PC-9 (cell line): ENCODE results near the gene SLFNL1. TPM values are rescaled to one million over a fixed set of nuclear protein-coding genes. Genes with fewer than 3 reads are reported as not detected.

Source experiments
- BruUV-seq: library from RNA; stranded (reverse); fragments of 400-500 nt; replicated peaks from 2 replicates; lab custom pipeline; 2021; lab: Mats Ljungman, UMichigan
- CTCF ChIA-PET: fragments of 300-600 bp; sonication (Branson Sonifier 250); formaldehyde crosslinking; loops from one replicate; lab custom pipeline; 2022; ENCODE audit warnings: antibody characterized with exemption; lab: Charles Lee
- POLR2A ChIA-PET: fragments of 300-600 bp; sonication (Branson Sonifier 250); formaldehyde crosslinking; loops from one replicate; lab custom pipeline; 2022; ENCODE audit warnings: antibody characterized with exemption; ENCODE audit not compliant: unreplicated experiment; lab: Charles Lee
- DNase-seq, 2 experiments: peaks; one replicate each; pipeline versions ENCODE4 v3.0.0 to v3.0.0-alpha.2; 2015 to 2022; ENCODE audit warnings: mixed read lengths in 1 of 2
- H2AFZ ChIP-seq: fragments of 200-600 bp; sonication (generic); 2 replicates; pipeline ENCODE4 v1.8.1; 2017; ENCODE audit warnings: antibody characterized with exemption
- H3F3A ChIP-seq: fragments of 200-600 bp; sonication (generic); 2 replicates; pipeline ENCODE4 v1.8.1; 2017; ENCODE audit warnings: antibody characterized with exemption, mild to moderate bottlenecking, low read depth; ENCODE audit not compliant: insufficient read depth
- H3K27ac ChIP-seq: fragments of 200-600 bp; sonication (generic); 2 replicates; pipeline ENCODE4 v1.6.1; 2016; ENCODE audit warnings: mixed run types
- H3K27me3 ChIP-seq: fragments of 200-600 bp; sonication (generic); 2 replicates; pipeline ENCODE4 v1.6.1; 2016; ENCODE audit warnings: low read depth, mixed run types; ENCODE audit not compliant: insufficient read depth
- H3K36me3 ChIP-seq: fragments of 200-600 bp; sonication (generic); 2 replicates; pipeline ENCODE4 v1.6.1; 2016; ENCODE audit warnings: low read depth, mixed run types
- H3K4me1 ChIP-seq: fragments of 200-600 bp; sonication (generic); replicated peaks from 2 replicates; pipeline ENCODE4 v1.6.1; 2016; ENCODE audit warnings: mixed run types; ENCODE audit not compliant: insufficient read depth
- H3K4me2 ChIP-seq: fragments of 200-600 bp; sonication (generic); 2 replicates; pipeline ENCODE4 v1.6.1; 2017; ENCODE audit warnings: mixed run types
- H3K4me3 ChIP-seq: fragments of 200-600 bp; sonication (generic); 2 replicates; pipeline ENCODE4 v1.6.1; 2016; ENCODE audit warnings: mixed run types
- H3K79me2 ChIP-seq: fragments of 200-600 bp; sonication (generic); 2 replicates; pipeline ENCODE4 v1.6.1; 2017; ENCODE audit warnings: low read depth, mixed run types
- H3K9me2 ChIP-seq: fragments of 200-600 bp; sonication (generic); 2 replicates; pipeline ENCODE4 v1.8.1; 2017; ENCODE audit warnings: mild to moderate bottlenecking; ENCODE audit not compliant: insufficient read depth
- H3K9me3 ChIP-seq: fragments of 200-600 bp; sonication (generic); 2 replicates; pipeline ENCODE4 v1.8.1; 2016; ENCODE audit warnings: low read depth; ENCODE audit not compliant: insufficient read depth
- H4K20me1 ChIP-seq: fragments of 200-600 bp; sonication (generic); 2 replicates; pipeline ENCODE4 v1.8.1; 2017; ENCODE audit not compliant: insufficient read depth
- CTCF ChIP-seq: fragments of 200-600 bp; sonication (generic); conservative IDR thresholded peaks from 2 replicates; pipeline ENCODE4 v1.6.1; 2017; ENCODE audit warnings: mixed run types, antibody characterized with exemption, mild to moderate bottlenecking, moderate library complexity
- EZH2 ChIP-seq: fragments of 200-600 bp; sonication (generic); IDR thresholded peaks from 2 replicates; pipeline ENCODE4 v1.8.0; 2017; ENCODE audit warnings: antibody characterized with exemption, low read depth
- intact Hi-C: fragments of 100-400 bp; cut with micrococcal nuclease; formaldehyde crosslinking; loops from one replicate; pipeline ENCODE4 v1.10.0; 2022; ENCODE audit not compliant: unreplicated experiment
- total RNA-seq: library from RNA; stranded (reverse); gene quantifications from 2 replicates; pipeline ENCODE4 v1.2.3, GENCODE V29; 2021

The SLFNL1 gene
- total RNA-seq, 1 experiment from 2014 or later, result 0.41 TPM

GRCh38 chr1:41009466-41009865, 12.1 kb downstream of the SLFNL1 start:
- POLR2A ChIA-PET, result no interaction called here
- CTCF ChIA-PET, result no interaction called here
- H3K4me1 ChIP-seq, result no peaks in the 10 kb centered on the region

GRCh38 chr1:41006942-41007865, 14.3 kb downstream of the SLFNL1 start:
- Histone ChIP-seq H4K20me1 (peaks cover 26% of the 10 kb centered on the region), H2AFZ (no peak overlapping the region), H3F3A (peaks cover 32% of the 10 kb centered on the region), H3K9me2 (no peaks in the 10 kb centered on the region), H3K79me2 (no peaks in the 10 kb centered on the region; the same call in 1 of the 2 replicates), H3K9me3 (no peaks in the 10 kb centered on the region), H3K36me3 (peaks cover 58% of the 10 kb centered on the region), H3K4me1 (peaks cover 13% of the 10 kb centered on the region), H3K27ac (no peak overlapping the region), H3K4me2 (no peak overlapping the region), H3K4me3 (no peak overlapping the region), H3K27me3 (no peaks in the 10 kb centered on the region)
- TF ChIP-seq EZH2, result no peak
- intact Hi-C loops, result loop anchor here (10.0 kb wide), 1 partner anchor 428 kb away; no protein-coding TSS in a partner anchor
- ChIA-PET CTCF (no interaction called here), POLR2A (no interaction called here)
- DNase-seq, result no peak
- BruUV-seq, result no TSS peak

More at GRCh38 chr1:41009466-41009865, 12.1 kb downstream of the SLFNL1 start:
- peaks cover 45% of the 10 kb centered on the region for H3K36me3 ChIP-seq
- H4K20me1 ChIP-seq, result peaks cover 14% of the 10 kb centered on the region
- no peak overlapping the region for H2AFZ ChIP-seq
- intact Hi-C loops, result loop anchor here (10.0 kb wide), 1 partner anchor 425 kb away; no protein-coding TSS in a partner anchor
- H3K9me2 ChIP-seq, result no peaks in the 10 kb centered on the region
- no peaks in the 10 kb centered on the region for H3K79me2 ChIP-seq
- BruUV-seq, result no TSS peak
- no peak overlapping the region for H3K27ac ChIP-seq
- H3K4me2 ChIP-seq, result no peak overlapping the region
- no peaks in the 10 kb centered on the region for H3K27me3 ChIP-seq
- H3K9me3 ChIP-seq, result no peaks in the 10 kb centered on the region
- DNase-seq, result no peak
- H3F3A ChIP-seq, result peaks cover 12% of the 10 kb centered on the region; the same call in 1 of the 2 replicates
- TF ChIP-seq EZH2 (no peak), CTCF (no peak)
- no peak overlapping the region for H3K4me3 ChIP-seq

- DNase-seq, result no peak
- CTCF ChIA-PET, result no interaction called here
- no TSS peak for BruUV-seq
- Histone ChIP-seq H3K9me2 (no peaks in the 10 kb centered on the region), H3K79me2 (no peaks in the 10 kb centered on the region; the same call in 1 of the 2 replicates), H3F3A (peaks cover 43% of the 10 kb centered on the region), H4K20me1 (peaks cover 26% of the 10 kb centered on the region), H3K27me3 (no peaks in the 10 kb centered on the region), H3K27ac (no peak overlapping the region), H3K9me3 (no peaks in the 10 kb centered on the region), H2AFZ (no peak overlapping the region), H3K4me1 (peaks cover 13% of the 10 kb centered on the region), H3K4me2 (no peak overlapping the region), H3K36me3 (peaks cover 56% of the 10 kb centered on the region), H3K4me3 (no peak overlapping the region)
- intact Hi-C loops, result loop anchor here (10.0 kb wide), 1 partner anchor 429 kb away; no protein-coding TSS in a partner anchor
- POLR2A ChIA-PET, result interaction anchor here (0.7 kb wide), 1 partner anchor 13 kb away, joined by 3 read pairs; no protein-coding TSS in a partner anchor
- TF ChIP-seq CTCF, result no peak
- TF ChIP-seq EZH2, result no peak
These were observed 15.6 kb downstream of the SLFNL1 start for GRCh38 chr1:41005876-41006275.
